ENCODE results near the gene HBM. TPM values are rescaled to one million over a fixed set of nuclear protein-coding genes. Genes with fewer than 3 reads are reported as not detected.

HBM gene
- total RNA-seq, 1 donor from 2014 or later, result not detected

- Histone ChIP-seq H3K4me3 (no peak overlapping the region), H3K4me1 (no peaks in the 10 kb centered on the region), H3K36me3 (peaks cover 0 to 76% of the 10 kb centered on the region in 2 donors), H3K27ac (no peak overlapping the region), H3K27me3 (no peaks in the 10 kb centered on the region), H3K9me3 (no peaks in the 10 kb centered on the region)
- TF ChIP-seq POLR2AphosphoS5 (IDR thresholded peaks at IDR 0.05; ENCODE audit: insufficient read depth in 1 of 2, low read depth in 1 of 2) (no peak), POLR2A (IDR thresholded peaks at IDR 0.05) (no peak), CTCF (IDR thresholded peaks at IDR 0.05) (no peak)
- no peak for DNase-seq (ENCODE audit: extremely low spot score in 2 of 2)
- intact Hi-C loops (cut with DNase I), result no loop called here
These were observed 23.9 kb downstream of the HBM start for GRCh38 chr16:189604-190186.

GRCh38 chr16:191831-192230 lies 26.1 kb downstream of the HBM start:
- no peaks in the 10 kb centered on the region for H3K4me1 ChIP-seq
- no peak overlapping the region for H3K27ac ChIP-seq
- no peaks in the 10 kb centered on the region for H3K27me3 ChIP-seq
- intact Hi-C loops (cut with DNase I), result no loop called here
- TF ChIP-seq POLR2AphosphoS5 (IDR thresholded peaks at IDR 0.05; ENCODE audit: insufficient read depth in 1 of 2, low read depth in 1 of 2), result no peak
- no peak for TF ChIP-seq POLR2A (IDR thresholded peaks at IDR 0.05)
- TF ChIP-seq CTCF (IDR thresholded peaks at IDR 0.05), result no peak
- H3K4me3 ChIP-seq, result no peak overlapping the region
- H3K9me3 ChIP-seq, result no peaks in the 10 kb centered on the region
- H3K36me3 ChIP-seq, result peaks cover 0 to 87% of the 10 kb centered on the region in 2 donors
- DNase-seq (ENCODE audit: extremely low spot score in 2 of 2), result no peak

GRCh38 chr16:192686-193085 lies 26.9 kb downstream of the HBM start:
- Histone ChIP-seq H3K27ac (no peak overlapping the region), H3K27me3 (no peaks in the 10 kb centered on the region), H3K9me3 (no peaks in the 10 kb centered on the region), H3K4me1 (no peaks in the 10 kb centered on the region), H3K36me3 (peaks cover 0 to 88% of the 10 kb centered on the region in 2 donors), H3K4me3 (no peak overlapping the region)
- intact Hi-C loops (cut with DNase I), result no loop called here
- TF ChIP-seq POLR2AphosphoS5 (IDR thresholded peaks at IDR 0.05; ENCODE audit: insufficient read depth in 1 of 2, low read depth in 1 of 2), result no peak
- no peak for TF ChIP-seq POLR2A (IDR thresholded peaks at IDR 0.05)
- TF ChIP-seq CTCF (IDR thresholded peaks at IDR 0.05), result no peak
- no peak for DNase-seq (ENCODE audit: extremely low spot score in 2 of 2)

GRCh38 chr16:193441-193840 lies 27.7 kb downstream of the HBM start:
- Histone ChIP-seq H3K4me1 (no peaks in the 10 kb centered on the region), H3K4me3 (no peak overlapping the region), H3K9me3 (no peaks in the 10 kb centered on the region), H3K36me3 (peaks cover 0 to 89% of the 10 kb centered on the region in 2 donors), H3K27ac (no peak overlapping the region), H3K27me3 (no peaks in the 10 kb centered on the region)
- DNase-seq (ENCODE audit: extremely low spot score in 2 of 2), result no peak
- TF ChIP-seq POLR2AphosphoS5 (IDR thresholded peaks at IDR 0.05; ENCODE audit: insufficient read depth in 1 of 2, low read depth in 1 of 2) (no peak), POLR2A (IDR thresholded peaks at IDR 0.05) (no peak)
- intact Hi-C loops (cut with DNase I), result no loop called here

- TF ChIP-seq CTCF (IDR thresholded peaks at IDR 0.05) (no peak), POLR2A (IDR thresholded peaks at IDR 0.05) (no peak), POLR2AphosphoS5 (IDR thresholded peaks at IDR 0.05; ENCODE audit: insufficient read depth in 1 of 2, low read depth in 1 of 2) (no peak)
These were observed 28.7 kb downstream of the HBM start for GRCh38 chr16:194516-194915.

More at GRCh38 chr16:194516-194915, 28.7 kb downstream of the HBM start:
- H3K4me1 ChIP-seq, result no peaks in the 10 kb centered on the region
- intact Hi-C loops (cut with DNase I), result no loop called here
- H3K9me3 ChIP-seq, result no peaks in the 10 kb centered on the region
- H3K4me3 ChIP-seq, result no peak overlapping the region
- H3K36me3 ChIP-seq, result peaks cover 0 to 88% of the 10 kb centered on the region in 2 donors
- H3K27me3 ChIP-seq, result no peaks in the 10 kb centered on the region
- H3K27ac ChIP-seq, result no peak overlapping the region
- DNase-seq (ENCODE audit: extremely low spot score in 2 of 2), result no peak

Measured in vagina (tissue), 2 donors.